K562 (cell line): ENCODE measurements around the gene PRAC2. TPM values are rescaled to one million over a fixed set of nuclear protein-coding genes. Genes with fewer than 3 reads are reported as not detected.

ENCODE experiments used
- ATAC-seq: fragments of 200-7000 bp; cut with Tn5 transposase; 3 replicates; pipeline ENCODE4 v1.9.1; 2020; ENCODE audit warnings: moderate library complexity
- BruUV-seq: library from RNA; stranded (reverse); fragments of 400-500 nt; replicated peaks from 2 replicates; lab custom pipeline; 2021; lab: Mats Ljungman, UMichigan
- CTCF ChIA-PET: fragments of 300-600 bp; formaldehyde crosslinking; extraction: SDS; loops from one replicate; lab custom pipeline; 2021; ENCODE audit warnings: low intra/inter-chr PET ratio; lab: Yijun Ruan, JAX
- POLR2A ChIA-PET: fragments of 300-600, 350-650 bp; sonication (Branson Sonifier 250); formaldehyde crosslinking; extraction: SDS; loops from one replicate; lab custom pipeline; 2021; ENCODE audit warnings: antibody characterized with exemption, inconsistent platforms; lab: Yijun Ruan, JAX
- DNase-seq, 4 experiments: peaks; one replicate each; pipeline versions ENCODE4 v3.0.0 to v3.0.0-alpha.2; 2011 to 2018; ENCODE audit warnings: low spot score in 3 of 4, mixed read lengths in 3 of 4; ENCODE audit errors: extremely low read depth in 1 of 4
- FAIRE-seq: peaks from 2 replicates; lab custom pipeline; 2011; peaks lifted over from hg19 to GRCh38; lab: Jason Lieb, UNC
- H2AFZ ChIP-seq: 2 replicates; pipeline ENCODE4 v1.6.0; 2011; ENCODE audit warnings: low read depth, low read length, control low read depth, inconsistent platforms
- H3K27ac ChIP-seq: fragments of 200-600 bp; 3 replicates; pipeline ENCODE4 v1.8.0; 2011; ENCODE audit warnings: low read depth, mild to moderate bottlenecking, control low read depth, inconsistent platforms, low read length, moderate library complexity, mixed read lengths; ENCODE audit errors: extremely low read depth
- H3K27me3 ChIP-seq, 2 experiments: fragments of 300-600 bp in 1 of 2; 2 replicates in 1 of 2; 3 replicates in 1 of 2; pipeline versions ENCODE4 v1.6.0 to v1.8.0; 2011; ENCODE audit warnings: inconsistent platforms in 2 of 2, low read length in 2 of 2, mild to moderate bottlenecking in 1 of 2, mixed read lengths in 1 of 2, moderate library complexity in 1 of 2; ENCODE audit not compliant: control insufficient read depth in 2 of 2, insufficient read depth in 2 of 2
- H3K36me3 ChIP-seq: fragments of 300-600 bp; 3 replicates; pipeline ENCODE4 v1.8.0; 2011; ENCODE audit warnings: mild to moderate bottlenecking, low read length, inconsistent platforms; ENCODE audit not compliant: control insufficient read depth, insufficient read depth
- H3K4me1 ChIP-seq, 2 experiments: fragments of 200-600 bp in 1 of 2; replicated peaks in 1 of 2; 2 replicates in 1 of 2; 3 replicates in 1 of 2; pipeline versions ENCODE4 v1.5.1 to v1.8.0; 2011; ENCODE audit warnings: inconsistent platforms in 2 of 2, low read length in 2 of 2, mild to moderate bottlenecking in 1 of 2, mixed read lengths in 1 of 2, moderate library complexity in 1 of 2; ENCODE audit not compliant: control insufficient read depth in 2 of 2, insufficient read depth in 2 of 2
- H3K4me2 ChIP-seq: 2 replicates; pipeline ENCODE4 v1.6.1; 2011; ENCODE audit warnings: low read length, control low read depth, inconsistent platforms, mixed read lengths; ENCODE audit not compliant: insufficient read depth
- H3K4me3 ChIP-seq: fragments of 200-600 bp; sonication (generic), shearing (Covaris generic); 2 replicates; pipeline ENCODE4 v1.5.1; 2016; ENCODE audit warnings: control low read depth, inconsistent platforms
- H3K79me2 ChIP-seq: fragments of 200-600 bp; 3 replicates; pipeline ENCODE4 v1.8.0; 2011; ENCODE audit warnings: low read length, inconsistent platforms; ENCODE audit not compliant: control insufficient read depth, insufficient read depth
- H3K9ac ChIP-seq, 2 experiments: 2 replicates each; pipeline versions ENCODE4 v1.6.0 to v1.6.1; 2011; ENCODE audit warnings: low read depth in 2 of 2, low read length in 2 of 2, control low read depth in 1 of 2, inconsistent platforms in 1 of 2, mild to moderate bottlenecking in 1 of 2, mixed read lengths in 1 of 2; ENCODE audit not compliant: insufficient read depth in 1 of 2
- H3K9me1 ChIP-seq: one replicate; pipeline ENCODE4 v1.6.0; 2011; ENCODE audit warnings: inconsistent platforms, mild to moderate bottlenecking, low read length, moderate library complexity; ENCODE audit not compliant: control insufficient read depth, insufficient read depth
- H3K9me3 ChIP-seq: replicated peaks from 2 replicates; pipeline ENCODE4 v1.5.1; 2011; ENCODE audit warnings: low read depth, low read length, inconsistent platforms; ENCODE audit not compliant: control insufficient read depth, insufficient read depth
- H4K20me1 ChIP-seq: replicated peaks from 2 replicates; pipeline ENCODE4 v1.6.1; 2011; ENCODE audit warnings: low read length, inconsistent platforms, mixed read lengths; ENCODE audit not compliant: control insufficient read depth, insufficient read depth
- NUFIP1 ChIP-seq: fragments of 450-650 bp; IDR thresholded peaks from 2 replicates; pipeline ENCODE4 v1.6.1; 2018; ENCODE audit not compliant: partially characterized antibody
- SP1 ChIP-seq: sonication (generic); formaldehyde crosslinking; IDR thresholded peaks from 2 replicates; pipeline ENCODE4 v1.8.1; 2022; ENCODE audit warnings: mild to moderate bottlenecking, missing genetic modification reagents
- TAF1 ChIP-seq: IDR thresholded peaks from 2 replicates; pipeline ENCODE4 v1.6.1; 2011; ENCODE audit warnings: mild to moderate bottlenecking, low read length, moderate library complexity; ENCODE audit not compliant: insufficient read depth, control insufficient read depth, severe bottlenecking; ENCODE audit errors: extremely low read depth
- XRCC5 ChIP-seq: fragments of 200-400 bp; formaldehyde crosslinking; IDR thresholded peaks from 2 replicates; pipeline ENCODE4 v1.6.1; 2017; ENCODE audit warnings: low read depth, mild to moderate bottlenecking, low read length
- ZBTB17 ChIP-seq: fragments of 450-650 bp; formaldehyde crosslinking; IDR thresholded peaks from 2 replicates; pipeline ENCODE4 v1.4.0; 2020; ENCODE audit warnings: mild to moderate bottlenecking
- WGBS: fragments of 100-300 bp; shearing (Covaris generic); methylation state at CpG from one replicate; pipeline ENCODE4 v1.1.6; 2016; ENCODE audit warnings: low coverage, mixed read lengths; ENCODE audit not compliant: insufficient coverage; ENCODE audit errors: missing lambda C conversion rate; 5-methylcytosine and 5-hydroxymethylcytosine counted together
- in situ Hi-C: fragments of 300-500 bp; cut with MboI; formaldehyde crosslinking; loops from 4 replicates; pipeline ENCODE4 v1.15.0; 2018; ENCODE audit warnings: inconsistent platforms, mixed read lengths
- intact Hi-C: fragments of 100-400 bp; cut with micrococcal nuclease; formaldehyde crosslinking; loops from 2 replicates; pipeline ENCODE4 v1.14.2; 2022
- polyA plus RNA-seq, 8 experiments: library from polyadenylated mRNA; depleted of rRNA in 4 of 8; stranded (reverse) in 5 of 8; unstranded in 3 of 8; fragments of >200 nt; fragmentation: Nextera tagmentation in 2 of 8; fragmentation: Illumina TruSeq in 1 of 8; extraction: Ambion mirVana in 2 of 8; extraction: Trizol in 1 of 8; gene quantifications; 2 replicates each; pipeline versions ENCODE4 v1.2.1 to v1.2.3, GENCODE V29; 2011 to 2014; ENCODE audit warnings: inconsistent platforms in 1 of 8, missing spikeins in 1 of 8
- total RNA-seq, 7 experiments: library from RNA; depleted of rRNA in 6 of 7; stranded (reverse); fragments of >200 nt in 6 of 7; fragmentation: Illumina TruSeq in 2 of 7; extraction: Trizol in 2 of 7; gene quantifications; 2 replicates each; pipeline versions ENCODE4 v1.2.1 to v1.2.3, GENCODE V29; 2011 to 2021; ENCODE audit warnings: low replicate concordance in 1 of 7
- TF ChIP-seq, protein P1 (sequence below): fragments of 200-600 bp; sonication (generic); IDR thresholded peaks from one replicate; pipeline ENCODE4 v1.6.1; 2012; ENCODE audit warnings: mild to moderate bottlenecking, low read depth, low read length, inconsistent platforms
- TF ChIP-seq, protein P2 (sequence below): fragments of 250-450 bp; sonication (Bioruptor Pico); IDR thresholded peaks from 2 replicates; pipeline ENCODE4 v1.5.0; 2020; ENCODE audit warnings: mild to moderate bottlenecking, borderline replicate concordance

PRAC2 gene
- total and polyA plus RNA-seq, 9 of the 15 experiments (the other 6 are each of a cell fraction or from before 2014, with no cell fraction given) = not detected

DNA sequence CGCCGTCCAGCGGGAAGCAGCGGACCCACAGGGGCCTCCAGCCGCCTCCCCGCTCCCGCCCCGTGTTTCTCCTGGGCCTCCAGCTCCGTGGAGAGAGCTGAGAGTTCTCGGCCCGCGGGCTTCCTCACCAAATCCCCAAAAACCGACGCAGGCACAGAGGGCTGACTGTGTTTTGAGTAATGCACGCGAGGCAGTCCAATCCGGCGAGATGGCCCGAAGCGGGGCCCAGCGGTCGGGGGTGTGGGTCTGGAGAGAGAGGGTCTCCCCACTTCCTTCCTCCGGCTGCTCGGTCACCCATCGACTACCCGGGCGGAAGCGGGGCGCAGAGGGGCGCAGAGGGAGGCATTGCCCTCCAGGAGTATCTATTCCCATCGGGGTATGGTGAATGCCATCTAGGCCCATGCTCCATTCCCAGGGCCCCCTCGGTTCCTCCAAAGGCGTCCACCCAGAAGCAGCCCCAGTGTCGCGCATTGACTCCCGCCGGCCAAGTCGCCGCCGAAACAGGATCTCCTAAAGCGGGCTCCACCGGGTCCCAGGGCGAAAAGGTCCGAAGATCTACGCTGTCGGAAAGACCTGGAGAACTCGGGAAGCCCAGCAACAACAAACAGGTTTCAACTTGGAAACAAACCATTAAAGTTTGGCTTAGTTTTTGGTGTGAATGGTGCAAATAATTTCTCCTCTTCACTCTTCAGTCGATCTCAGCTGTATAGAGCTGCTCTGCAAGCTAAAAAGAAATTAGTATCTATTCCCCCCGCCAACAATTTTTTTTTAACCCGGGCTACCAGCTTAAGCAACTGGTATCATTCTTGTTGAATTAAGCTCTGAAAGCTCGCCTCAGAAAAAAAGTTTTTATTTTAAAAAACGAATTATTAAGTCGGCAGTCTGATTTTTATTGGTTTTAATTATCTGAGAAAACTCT is 24.7 kb downstream of the PRAC2 start:
- 10% methylated on average over 41 of the region's 53 CpGs for WGBS
- ATAC-seq (peak; percentile 46; the same call in 2 of the 3 replicates), FAIRE-seq (peak; percentile 6), DNase-seq (no peak)
- BruUV-seq = no TSS peak
- Histone ChIP-seq H3K79me2 (no peaks in the 10 kb centered on the region), H3K9me3 (no peaks in the 10 kb centered on the region), H3K4me1 (peaks cover 0 to 12% of the 10 kb centered on the region in 2 experiments; a peak in 1 of 5 replicates), H4K20me1 (0 out of 2 replicates have a peak, but pooled peaks cover 7% of the 10 kb centered on the region), H3K4me2 (no peak overlapping the region), H3K27ac (no peak overlapping the region), H3K36me3 (no peaks in the 10 kb centered on the region), H3K4me3 (no peak overlapping the region), H3K27me3 (peaks cover 72 to 74% of the 10 kb centered on the region in 2 experiments), H3K9ac (no peak overlapping the region), H2AFZ (no peak overlapping the region), H3K9me1 (no peaks in the 10 kb centered on the region)
- ChIA-PET POLR2A (interaction anchor here (0.7 kb wide), 1 partner anchor 18 kb away, joined by 3 read pairs; no protein-coding TSS in a partner anchor), CTCF (no interaction called here)
- in situ Hi-C loops = no loop called here
- intact Hi-C loops = no loop called here
- no peak for TF ChIP-seq SP1
- TF ChIP-seq ZBTB17 = no peak
- TF ChIP-seq, protein P1, sequence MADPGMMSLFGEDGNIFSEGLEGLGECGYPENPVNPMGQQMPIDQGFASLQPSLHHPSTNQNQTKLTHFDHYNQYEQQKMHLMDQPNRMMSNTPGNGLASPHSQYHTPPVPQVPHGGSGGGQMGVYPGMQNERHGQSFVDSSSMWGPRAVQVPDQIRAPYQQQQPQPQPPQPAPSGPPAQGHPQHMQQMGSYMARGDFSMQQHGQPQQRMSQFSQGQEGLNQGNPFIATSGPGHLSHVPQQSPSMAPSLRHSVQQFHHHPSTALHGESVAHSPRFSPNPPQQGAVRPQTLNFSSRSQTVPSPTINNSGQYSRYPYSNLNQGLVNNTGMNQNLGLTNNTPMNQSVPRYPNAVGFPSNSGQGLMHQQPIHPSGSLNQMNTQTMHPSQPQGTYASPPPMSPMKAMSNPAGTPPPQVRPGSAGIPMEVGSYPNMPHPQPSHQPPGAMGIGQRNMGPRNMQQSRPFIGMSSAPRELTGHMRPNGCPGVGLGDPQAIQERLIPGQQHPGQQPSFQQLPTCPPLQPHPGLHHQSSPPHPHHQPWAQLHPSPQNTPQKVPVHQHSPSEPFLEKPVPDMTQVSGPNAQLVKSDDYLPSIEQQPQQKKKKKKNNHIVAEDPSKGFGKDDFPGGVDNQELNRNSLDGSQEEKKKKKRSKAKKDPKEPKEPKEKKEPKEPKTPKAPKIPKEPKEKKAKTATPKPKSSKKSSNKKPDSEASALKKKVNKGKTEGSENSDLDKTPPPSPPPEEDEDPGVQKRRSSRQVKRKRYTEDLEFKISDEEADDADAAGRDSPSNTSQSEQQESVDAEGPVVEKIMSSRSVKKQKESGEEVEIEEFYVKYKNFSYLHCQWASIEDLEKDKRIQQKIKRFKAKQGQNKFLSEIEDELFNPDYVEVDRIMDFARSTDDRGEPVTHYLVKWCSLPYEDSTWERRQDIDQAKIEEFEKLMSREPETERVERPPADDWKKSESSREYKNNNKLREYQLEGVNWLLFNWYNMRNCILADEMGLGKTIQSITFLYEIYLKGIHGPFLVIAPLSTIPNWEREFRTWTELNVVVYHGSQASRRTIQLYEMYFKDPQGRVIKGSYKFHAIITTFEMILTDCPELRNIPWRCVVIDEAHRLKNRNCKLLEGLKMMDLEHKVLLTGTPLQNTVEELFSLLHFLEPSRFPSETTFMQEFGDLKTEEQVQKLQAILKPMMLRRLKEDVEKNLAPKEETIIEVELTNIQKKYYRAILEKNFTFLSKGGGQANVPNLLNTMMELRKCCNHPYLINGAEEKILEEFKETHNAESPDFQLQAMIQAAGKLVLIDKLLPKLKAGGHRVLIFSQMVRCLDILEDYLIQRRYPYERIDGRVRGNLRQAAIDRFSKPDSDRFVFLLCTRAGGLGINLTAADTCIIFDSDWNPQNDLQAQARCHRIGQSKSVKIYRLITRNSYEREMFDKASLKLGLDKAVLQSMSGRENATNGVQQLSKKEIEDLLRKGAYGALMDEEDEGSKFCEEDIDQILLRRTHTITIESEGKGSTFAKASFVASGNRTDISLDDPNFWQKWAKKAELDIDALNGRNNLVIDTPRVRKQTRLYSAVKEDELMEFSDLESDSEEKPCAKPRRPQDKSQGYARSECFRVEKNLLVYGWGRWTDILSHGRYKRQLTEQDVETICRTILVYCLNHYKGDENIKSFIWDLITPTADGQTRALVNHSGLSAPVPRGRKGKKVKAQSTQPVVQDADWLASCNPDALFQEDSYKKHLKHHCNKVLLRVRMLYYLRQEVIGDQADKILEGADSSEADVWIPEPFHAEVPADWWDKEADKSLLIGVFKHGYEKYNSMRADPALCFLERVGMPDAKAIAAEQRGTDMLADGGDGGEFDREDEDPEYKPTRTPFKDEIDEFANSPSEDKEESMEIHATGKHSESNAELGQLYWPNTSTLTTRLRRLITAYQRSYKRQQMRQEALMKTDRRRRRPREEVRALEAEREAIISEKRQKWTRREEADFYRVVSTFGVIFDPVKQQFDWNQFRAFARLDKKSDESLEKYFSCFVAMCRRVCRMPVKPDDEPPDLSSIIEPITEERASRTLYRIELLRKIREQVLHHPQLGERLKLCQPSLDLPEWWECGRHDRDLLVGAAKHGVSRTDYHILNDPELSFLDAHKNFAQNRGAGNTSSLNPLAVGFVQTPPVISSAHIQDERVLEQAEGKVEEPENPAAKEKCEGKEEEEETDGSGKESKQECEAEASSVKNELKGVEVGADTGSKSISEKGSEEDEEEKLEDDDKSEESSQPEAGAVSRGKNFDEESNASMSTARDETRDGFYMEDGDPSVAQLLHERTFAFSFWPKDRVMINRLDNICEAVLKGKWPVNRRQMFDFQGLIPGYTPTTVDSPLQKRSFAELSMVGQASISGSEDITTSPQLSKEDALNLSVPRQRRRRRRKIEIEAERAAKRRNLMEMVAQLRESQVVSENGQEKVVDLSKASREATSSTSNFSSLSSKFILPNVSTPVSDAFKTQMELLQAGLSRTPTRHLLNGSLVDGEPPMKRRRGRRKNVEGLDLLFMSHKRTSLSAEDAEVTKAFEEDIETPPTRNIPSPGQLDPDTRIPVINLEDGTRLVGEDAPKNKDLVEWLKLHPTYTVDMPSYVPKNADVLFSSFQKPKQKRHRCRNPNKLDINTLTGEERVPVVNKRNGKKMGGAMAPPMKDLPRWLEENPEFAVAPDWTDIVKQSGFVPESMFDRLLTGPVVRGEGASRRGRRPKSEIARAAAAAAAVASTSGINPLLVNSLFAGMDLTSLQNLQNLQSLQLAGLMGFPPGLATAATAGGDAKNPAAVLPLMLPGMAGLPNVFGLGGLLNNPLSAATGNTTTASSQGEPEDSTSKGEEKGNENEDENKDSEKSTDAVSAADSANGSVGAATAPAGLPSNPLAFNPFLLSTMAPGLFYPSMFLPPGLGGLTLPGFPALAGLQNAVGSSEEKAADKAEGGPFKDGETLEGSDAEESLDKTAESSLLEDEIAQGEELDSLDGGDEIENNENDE = no peak
- TF ChIP-seq TAF1 = no peak
- TF ChIP-seq, protein P2, sequence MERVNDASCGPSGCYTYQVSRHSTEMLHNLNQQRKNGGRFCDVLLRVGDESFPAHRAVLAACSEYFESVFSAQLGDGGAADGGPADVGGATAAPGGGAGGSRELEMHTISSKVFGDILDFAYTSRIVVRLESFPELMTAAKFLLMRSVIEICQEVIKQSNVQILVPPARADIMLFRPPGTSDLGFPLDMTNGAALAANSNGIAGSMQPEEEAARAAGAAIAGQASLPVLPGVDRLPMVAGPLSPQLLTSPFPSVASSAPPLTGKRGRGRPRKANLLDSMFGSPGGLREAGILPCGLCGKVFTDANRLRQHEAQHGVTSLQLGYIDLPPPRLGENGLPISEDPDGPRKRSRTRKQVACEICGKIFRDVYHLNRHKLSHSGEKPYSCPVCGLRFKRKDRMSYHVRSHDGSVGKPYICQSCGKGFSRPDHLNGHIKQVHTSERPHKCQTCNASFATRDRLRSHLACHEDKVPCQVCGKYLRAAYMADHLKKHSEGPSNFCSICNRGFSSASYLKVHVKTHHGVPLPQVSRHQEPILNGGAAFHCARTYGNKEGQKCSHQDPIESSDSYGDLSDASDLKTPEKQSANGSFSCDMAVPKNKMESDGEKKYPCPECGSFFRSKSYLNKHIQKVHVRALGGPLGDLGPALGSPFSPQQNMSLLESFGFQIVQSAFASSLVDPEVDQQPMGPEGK (CRISPR knock-in tag) = no peak
- no peak for TF ChIP-seq NUFIP1
- no peak for TF ChIP-seq XRCC5
